ENCODE measurements around the gene ZNF274. TPM values are rescaled to one million over a fixed set of nuclear protein-coding genes. Genes with fewer than 3 reads are reported as not detected.
A peak's percentile ranks its signal among the peaks of the same experiment; 100 is the strongest.

The ZNF274 gene
- total RNA-seq, 1 experiment from 2014 or later, result 15.4 TPM

DNA sequence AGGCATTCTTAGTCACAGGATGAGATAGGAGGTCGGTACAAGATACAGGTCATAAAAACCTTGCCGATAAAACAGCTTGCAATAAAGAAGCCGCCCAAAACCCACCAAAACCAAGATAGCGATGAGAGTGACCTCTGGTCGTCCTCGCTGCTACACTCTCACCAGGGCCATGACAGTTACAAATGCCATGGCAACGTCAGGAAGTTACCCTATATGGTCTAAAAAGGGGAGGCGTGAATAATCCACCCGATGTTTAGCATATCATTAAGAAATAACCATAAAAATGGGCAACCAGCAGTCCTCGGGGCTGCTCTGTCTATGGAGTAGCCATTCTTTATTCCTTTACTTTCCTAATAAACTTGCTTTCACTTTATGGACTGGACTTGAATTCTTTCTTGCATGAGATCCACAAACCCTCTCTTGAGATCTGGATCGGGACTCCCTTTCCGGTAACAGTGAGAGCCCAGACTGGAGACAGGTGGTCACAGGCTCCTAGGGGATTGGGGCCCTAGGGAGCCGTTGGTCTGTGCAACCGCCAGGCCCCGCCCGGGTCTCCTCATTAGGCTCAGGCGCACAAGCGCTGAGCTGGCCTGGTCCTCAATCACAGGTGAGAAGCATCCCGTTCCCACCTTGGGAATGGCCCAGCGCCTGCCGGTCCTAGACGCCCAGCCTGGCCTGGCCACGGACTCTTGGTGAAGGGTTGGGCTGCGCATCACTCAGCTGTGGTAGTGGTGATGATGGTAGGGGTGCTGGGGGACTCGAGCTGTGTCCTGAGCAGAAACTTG lies 34.9 kb downstream of the ZNF274 start:
- TF ChIP-seq, protein P1, sequence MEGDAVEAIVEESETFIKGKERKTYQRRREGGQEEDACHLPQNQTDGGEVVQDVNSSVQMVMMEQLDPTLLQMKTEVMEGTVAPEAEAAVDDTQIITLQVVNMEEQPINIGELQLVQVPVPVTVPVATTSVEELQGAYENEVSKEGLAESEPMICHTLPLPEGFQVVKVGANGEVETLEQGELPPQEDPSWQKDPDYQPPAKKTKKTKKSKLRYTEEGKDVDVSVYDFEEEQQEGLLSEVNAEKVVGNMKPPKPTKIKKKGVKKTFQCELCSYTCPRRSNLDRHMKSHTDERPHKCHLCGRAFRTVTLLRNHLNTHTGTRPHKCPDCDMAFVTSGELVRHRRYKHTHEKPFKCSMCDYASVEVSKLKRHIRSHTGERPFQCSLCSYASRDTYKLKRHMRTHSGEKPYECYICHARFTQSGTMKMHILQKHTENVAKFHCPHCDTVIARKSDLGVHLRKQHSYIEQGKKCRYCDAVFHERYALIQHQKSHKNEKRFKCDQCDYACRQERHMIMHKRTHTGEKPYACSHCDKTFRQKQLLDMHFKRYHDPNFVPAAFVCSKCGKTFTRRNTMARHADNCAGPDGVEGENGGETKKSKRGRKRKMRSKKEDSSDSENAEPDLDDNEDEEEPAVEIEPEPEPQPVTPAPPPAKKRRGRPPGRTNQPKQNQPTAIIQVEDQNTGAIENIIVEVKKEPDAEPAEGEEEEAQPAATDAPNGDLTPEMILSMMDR (conservative IDR thresholded peaks at IDR 0.05; ENCODE audit: low read depth, low read length), result no peak
- TF ChIP-seq EZH2phosphoT487 (IDR thresholded peaks at IDR 0.05; ENCODE audit: borderline replicate concordance, low read length) (no peak), EZH2 (IDR thresholded peaks at IDR 0.05; ENCODE audit: low read length, unreplicated experiment) (no peak)
- no peak for DNase-seq
- H3K9me3 ChIP-seq (ENCODE audit: low read length), result peaks cover 33% of the 10 kb centered on the region

GRCh38 chr19:58218899-58219298 lies 36.0 kb downstream of the ZNF274 start:
- Histone ChIP-seq H3K9me3 (ENCODE audit: low read length) (peaks cover 31% of the 10 kb centered on the region), H3K27me3 (ENCODE audit: low read length) (no peaks in the 10 kb centered on the region), H3K4me2 (ENCODE audit: low read length) (no peak overlapping the region), H3K36me3 (ENCODE audit: low read depth, low read length) (peaks cover 10% of the 10 kb centered on the region), H3F3A (ENCODE audit: low read length, unreplicated experiment) (no peaks in the 10 kb centered on the region), H3K9me2 (replicated peaks; ENCODE audit: low read length) (no peaks in the 10 kb centered on the region), H4K20me1 (ENCODE audit: low read length) (no peaks in the 10 kb centered on the region), H3K9ac (ENCODE audit: low read length) (no peak overlapping the region), H3K79me2 (ENCODE audit: low read length) (no peaks in the 10 kb centered on the region), H3K27ac (ENCODE audit: low read length) (no peak overlapping the region), H2AFZ (ENCODE audit: low read length) (no peak overlapping the region), H3K4me3 (ENCODE audit: low read length) (no peak overlapping the region), H3K4me1 (ENCODE audit: insufficient read depth, low read length) (no peaks in the 10 kb centered on the region)
- ATAC-seq, result peak; percentile 54; the same call in 1 of the 2 replicates
- intact Hi-C loops (cut with micrococcal nuclease), result no loop called here
- DNase-seq, result peak; percentile 40
- no TSS peak for BruUV-seq (replicated peaks)
- CTCF ChIA-PET, result no interaction called here
- POLR2A ChIA-PET (ENCODE audit: unreplicated experiment), result interaction anchor here (0.5 kb wide), 1 partner anchor 153 kb away, joined by 3 read pairs; no protein-coding TSS in a partner anchor
- TF ChIP-seq EZH2phosphoT487 (IDR thresholded peaks at IDR 0.05; ENCODE audit: borderline replicate concordance, low read length), result no peak
- TF ChIP-seq, protein P1 (conservative IDR thresholded peaks at IDR 0.05; ENCODE audit: low read depth, low read length), result peak; percentile 53

More for the DNA sequence above, 34.9 kb downstream of the ZNF274 start:
- no TSS peak for BruUV-seq (replicated peaks)
- POLR2A ChIA-PET (ENCODE audit: unreplicated experiment), result no interaction called here
- peaks cover 21% of the 10 kb centered on the region for H3K36me3 ChIP-seq (ENCODE audit: low read depth, low read length)
- H3K27me3 ChIP-seq (ENCODE audit: low read length), result no peaks in the 10 kb centered on the region
- no peak overlapping the region for H2AFZ ChIP-seq (ENCODE audit: low read length)
- intact Hi-C loops (cut with micrococcal nuclease), result no loop called here
- no peaks in the 10 kb centered on the region for H4K20me1 ChIP-seq (ENCODE audit: low read length)
- H3K27ac ChIP-seq (ENCODE audit: low read length), result no peak overlapping the region
- no peaks in the 10 kb centered on the region for H3K4me1 ChIP-seq (ENCODE audit: insufficient read depth, low read length)
- H3K79me2 ChIP-seq (ENCODE audit: low read length), result no peaks in the 10 kb centered on the region
- CTCF ChIA-PET, result no interaction called here
- ATAC-seq, result no peak
- no peak overlapping the region for H3K4me3 ChIP-seq (ENCODE audit: low read length)
- H3F3A ChIP-seq (ENCODE audit: low read length, unreplicated experiment), result no peaks in the 10 kb centered on the region
- H3K4me2 ChIP-seq (ENCODE audit: low read length), result no peak overlapping the region
- no peak overlapping the region for H3K9ac ChIP-seq (ENCODE audit: low read length)
- no peaks in the 10 kb centered on the region for H3K9me2 ChIP-seq (replicated peaks; ENCODE audit: low read length)

Data from PC-3 (cell line).